H9 (cell line): ENCODE data around the gene PPM1N. TPM values are rescaled to one million over a fixed set of nuclear protein-coding genes. Genes with fewer than 3 reads are reported as not detected.

Experiments used
- DNase-seq: peaks from one replicate; pipeline ENCODE4 v3.0.0-alpha.2; 2017
- H2AFZ ChIP-seq: one replicate; pipeline ENCODE4 v1.6.1; 2013; ENCODE audit warnings: mild to moderate bottlenecking, low read length, control low read depth, moderate library complexity
- H2AK5ac ChIP-seq: 2 replicates; pipeline ENCODE4 v1.6.1; 2013; ENCODE audit warnings: low read length, control low read depth, mixed read lengths; ENCODE audit not compliant: insufficient read length
- H2BK120ac ChIP-seq: one replicate; pipeline ENCODE4 v1.6.1; 2013; ENCODE audit warnings: low read depth, mild to moderate bottlenecking, low read length, control low read depth, inconsistent platforms; ENCODE audit not compliant: poor library complexity, severe bottlenecking
- H2BK12ac ChIP-seq: 2 replicates; pipeline ENCODE4 v1.6.1; 2013; ENCODE audit warnings: low read length, control low read depth, mixed read lengths, low read depth; ENCODE audit not compliant: insufficient read length
- H2BK15ac ChIP-seq: 2 replicates; pipeline ENCODE4 v1.6.1; 2013; ENCODE audit warnings: low read depth, low read length, control low read depth
- H2BK20ac ChIP-seq: one replicate; pipeline ENCODE4 v1.6.1; 2013; ENCODE audit warnings: low read depth, mild to moderate bottlenecking, low read length, control low read depth, inconsistent platforms; ENCODE audit not compliant: poor library complexity, severe bottlenecking
- H2BK5ac ChIP-seq: 2 replicates; pipeline ENCODE4 v1.6.1; 2013; ENCODE audit warnings: low read length, control low read depth, mixed read lengths; ENCODE audit not compliant: insufficient read length
- H3K14ac ChIP-seq: 2 replicates; pipeline ENCODE4 v1.6.1; 2013; ENCODE audit warnings: low read length, control low read depth; ENCODE audit not compliant: insufficient read depth
- H3K18ac ChIP-seq: 2 replicates; pipeline ENCODE4 v1.6.1; 2013; ENCODE audit warnings: low read depth, mild to moderate bottlenecking, mixed read lengths, low read length, control low read depth; ENCODE audit not compliant: insufficient read length
- H3K23ac ChIP-seq: 2 replicates; pipeline ENCODE4 v1.6.1; 2013; ENCODE audit warnings: low read length, control low read depth, mixed read lengths, low read depth; ENCODE audit not compliant: insufficient read length
- H3K23me2 ChIP-seq: 2 replicates; pipeline ENCODE4 v1.6.1; 2013; ENCODE audit warnings: low read depth, mild to moderate bottlenecking, mixed read lengths, low read length, control low read depth; ENCODE audit not compliant: insufficient read length, poor library complexity, severe bottlenecking
- H3K27ac ChIP-seq: 2 replicates; pipeline ENCODE4 v1.5.1; 2013; ENCODE audit warnings: low read length, control low read depth, mixed read lengths, low read depth; ENCODE audit not compliant: insufficient read length
- H3K27me3 ChIP-seq: 2 replicates; pipeline ENCODE4 v1.6.1; 2013; ENCODE audit warnings: low read length, control low read depth, inconsistent platforms; ENCODE audit not compliant: insufficient read depth
- H3K4ac ChIP-seq: 2 replicates; pipeline ENCODE4 v1.6.1; 2013; ENCODE audit warnings: low read depth, mild to moderate bottlenecking, control low read depth, inconsistent platforms, low read length, moderate library complexity
- H3K4me1 ChIP-seq: 2 replicates; pipeline ENCODE4 v1.6.1; 2013; ENCODE audit warnings: low read length, control low read depth, inconsistent platforms; ENCODE audit not compliant: insufficient read depth
- H3K4me2 ChIP-seq: 2 replicates; pipeline ENCODE4 v1.6.1; 2013; ENCODE audit warnings: low read length, control low read depth, mixed read lengths; ENCODE audit not compliant: insufficient read length, insufficient read depth
- H3K56ac ChIP-seq: 2 replicates; pipeline ENCODE4 v1.6.1; 2013; ENCODE audit warnings: low read depth, mild to moderate bottlenecking, mixed read lengths, low read length, control low read depth; ENCODE audit not compliant: insufficient read length
- H3K79me1 ChIP-seq: 2 replicates; pipeline ENCODE4 v1.6.1; 2013; ENCODE audit warnings: low read depth, mild to moderate bottlenecking, moderate library complexity, low read length, control low read depth, inconsistent platforms; ENCODE audit not compliant: insufficient read depth, poor library complexity, severe bottlenecking
- H3K79me2 ChIP-seq: 2 replicates; pipeline ENCODE4 v1.6.1; 2013; ENCODE audit warnings: low read length, control low read depth, inconsistent platforms; ENCODE audit not compliant: insufficient read depth
- H3K9ac ChIP-seq: 2 replicates; pipeline ENCODE4 v1.6.1; 2013; ENCODE audit warnings: low read length, control low read depth, mixed read lengths; ENCODE audit not compliant: insufficient read length; ENCODE audit errors: extremely low read depth
- H3K9me3 ChIP-seq: one replicate; pipeline ENCODE4 v1.6.1; 2013; ENCODE audit warnings: low read depth, low read length, inconsistent platforms; ENCODE audit not compliant: control insufficient read depth
- H3T11ph ChIP-seq: one replicate; pipeline ENCODE4 v1.6.1; 2013; ENCODE audit warnings: mild to moderate bottlenecking, low read length, control low read depth, inconsistent platforms
- H4K20me1 ChIP-seq: one replicate; pipeline ENCODE4 v1.6.1; 2013; ENCODE audit not compliant: control insufficient read depth, insufficient read length, insufficient read depth
- H4K5ac ChIP-seq: 2 replicates; pipeline ENCODE4 v1.6.1; 2013; ENCODE audit warnings: low read depth, mild to moderate bottlenecking, mixed read lengths, low read length, control low read depth; ENCODE audit not compliant: insufficient read length
- H4K8ac ChIP-seq: replicated peaks from 2 replicates; pipeline ENCODE4 v1.6.1; 2013; ENCODE audit warnings: low read length, control low read depth, mixed read lengths, low read depth; ENCODE audit not compliant: insufficient read length
- H4K91ac ChIP-seq: 2 replicates; pipeline ENCODE4 v1.6.1; 2013; ENCODE audit warnings: low read depth, mild to moderate bottlenecking, moderate library complexity, mixed read lengths, low read length, control low read depth; ENCODE audit not compliant: insufficient read length
- H3K27ac Mint-ChIP-seq, 3 experiments: 2 replicates in 2 of 3; 3 replicates in 1 of 3; pipeline ENCODE4 v1.8.0; 2020 to 2021; ENCODE audit warnings: mixed read lengths in 3 of 3, mild to moderate bottlenecking in 1 of 3, moderate library complexity in 1 of 3
- H3K27me3 Mint-ChIP-seq: 2 replicates; pipeline ENCODE4 v1.8.0; 2021; ENCODE audit warnings: low read depth, mild to moderate bottlenecking, moderate library complexity, mixed read lengths
- H3K36me3 Mint-ChIP-seq, 3 experiments: 2 replicates in 2 of 3; 3 replicates in 1 of 3; pipeline ENCODE4 v1.8.0; 2020 to 2021; ENCODE audit warnings: low read depth in 3 of 3, mixed read lengths in 3 of 3; ENCODE audit not compliant: insufficient read depth in 1 of 3
- H3K4me1 Mint-ChIP-seq, 2 experiments: 2 replicates each; pipeline ENCODE4 v1.8.0; 2020; ENCODE audit warnings: mixed read lengths in 2 of 2
- H3K4me3 Mint-ChIP-seq, 2 experiments: 2 replicates in 1 of 2; 3 replicates in 1 of 2; pipeline ENCODE4 v1.8.0; 2020 to 2021; ENCODE audit warnings: mild to moderate bottlenecking in 2 of 2, mixed read lengths in 2 of 2, moderate library complexity in 1 of 2
- H3K9me3 Mint-ChIP-seq, 2 experiments: 2 replicates in 1 of 2; 3 replicates in 1 of 2; pipeline ENCODE4 v1.8.0; 2020; ENCODE audit warnings: mild to moderate bottlenecking in 2 of 2, mixed read lengths in 2 of 2, moderate library complexity in 1 of 2
- CTCF ChIP-seq: fragments of 200-600 bp; sonication (generic); conservative IDR thresholded peaks from 3 replicates; pipeline ENCODE4 v1.8.0; 2021; ENCODE audit warnings: antibody characterized with exemption, mild to moderate bottlenecking
- WGBS: extraction: QIAGEN DNeasy Blood & Tissue Kit; methylation state at CpG from one replicate; pipeline ENCODE4 v1.1.7; 2013; ENCODE audit warnings: missing lambda C conversion rate, low lambda C conversion rate, mixed read lengths; ENCODE audit not compliant: insufficient read length; ENCODE audit errors: extremely low coverage; 5-methylcytosine and 5-hydroxymethylcytosine counted together
- total RNA-seq: library from RNA; stranded (reverse); gene quantifications from 2 replicates; pipeline ENCODE4 v1.2.1, GENCODE V29; 2021

The PPM1N gene
- total RNA-seq, 1 experiment from 2014 or later, result 7.7 TPM

GRCh38 chr19:45469132-45469944, 28.9 kb upstream of the PPM1N start:
- peaks cover 25% of the 10 kb centered on the region for H3K27me3 Mint-ChIP-seq
- no CpG with 5 or more reads among the region's 66 CpGs for WGBS
- no peaks in the 10 kb centered on the region for H4K20me1 ChIP-seq

More at GRCh38 chr19:45469132-45469944, 28.9 kb upstream of the PPM1N start:
- H3K4me1 Mint-ChIP-seq, result peaks cover 29 to 61% of the 10 kb centered on the region in 2 experiments
- Histone ChIP-seq H3K23me2 (peaks cover 19% of the 10 kb centered on the region), H4K91ac (no peak overlapping the region), H4K5ac (no peak overlapping the region), H3K4me2 (peak overlapping the region; percentile 84), H2BK20ac (no peak overlapping the region), H2AK5ac (no peak overlapping the region), H3K27me3 (no peaks in the 10 kb centered on the region; the same call in 1 of the 2 replicates), H3T11ph (no peak overlapping the region), H3K4ac (no peak overlapping the region; the same call in 1 of the 2 replicates), H3K23ac (no peak overlapping the region), H2AFZ (no peak overlapping the region), H3K27ac (peak overlapping the region; percentile 46), H2BK15ac (no peak overlapping the region), H3K14ac (peak overlapping the region; percentile 89), H2BK5ac (no peak overlapping the region), H3K4me1 (no peaks in the 10 kb centered on the region), H3K79me2 (no peaks in the 10 kb centered on the region), H3K9ac (peak overlapping the region; percentile 59), H2BK120ac (no peak overlapping the region), H3K56ac (no peak overlapping the region), H4K8ac (no peak overlapping the region), H3K79me1 (no peaks in the 10 kb centered on the region), H3K18ac (peak overlapping the region; percentile 93), H2BK12ac (no peak overlapping the region), H3K9me3 (no peaks in the 10 kb centered on the region)
- peak overlapping the region; percentile 80 to 92 for H3K4me3 Mint-ChIP-seq
- H3K9me3 Mint-ChIP-seq, result no peaks in the 10 kb centered on the region; a peak in 1 of 5 replicates
- no peak for TF ChIP-seq CTCF
- DNase-seq, result peak; percentile 95
- peaks cover 0 to 11% (median 0%) of the 10 kb centered on the region in 3 experiments; a peak in 1 of 7 replicates for H3K36me3 Mint-ChIP-seq
- peak overlapping the region; percentile 94 to 99 (median 94); a peak in 6 of 7 replicates for H3K27ac Mint-ChIP-seq
